Middle frontal gyrus (tissue), 1 donor: ENCODE data around the gene NMU.
"Not testable (repeated sequence)": the region's sequence is repeated elsewhere in the genome, so short reads cannot be mapped to it uniquely, and the experiment has no call there.

Experiments
- DNase-seq: peaks from one replicate; pipeline ENCODE4 v3.0.0-alpha.2; 2015; ENCODE audit warnings: low spot score; ENCODE audit errors: extremely low spot score

The NMU gene, protein sequence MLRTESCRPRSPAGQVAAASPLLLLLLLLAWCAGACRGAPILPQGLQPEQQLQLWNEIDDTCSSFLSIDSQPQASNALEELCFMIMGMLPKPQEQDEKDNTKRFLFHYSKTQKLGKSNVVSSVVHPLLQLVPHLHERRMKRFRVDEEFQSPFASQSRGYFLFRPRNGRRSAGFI

GRCh38 chr4:55635741-55636655, at the start of gene NMU:
NMU (minus strand) TSS chr4:55636298; CDS start chr4:55636192, 106 bp downstream.
- no peak for DNase-seq

DNA sequence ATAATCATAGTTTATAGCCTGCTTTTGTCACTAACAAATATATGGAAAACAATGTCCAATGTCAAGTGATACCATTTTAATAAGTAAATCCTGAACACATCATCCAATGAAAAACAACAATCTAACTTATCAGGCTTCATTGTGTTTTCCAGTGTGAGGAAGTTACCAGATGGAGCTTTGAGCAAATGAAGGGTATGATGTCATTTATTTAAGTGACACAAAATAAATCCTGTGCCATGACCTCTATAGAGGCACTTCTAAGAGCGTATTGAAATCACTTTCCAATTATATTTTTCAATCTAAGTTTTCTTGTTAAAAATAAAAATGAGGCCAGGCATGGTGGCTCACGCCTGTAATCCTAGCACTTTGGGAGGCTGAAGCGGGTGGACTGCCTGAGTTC, 48.2 kb upstream of the NMU start:
- DNase-seq = no peak

- DNase-seq = not testable (repeated sequence)
These were observed 46.7 kb upstream of the NMU start for GRCh38 chr4:55682797-55683196.

DNA sequence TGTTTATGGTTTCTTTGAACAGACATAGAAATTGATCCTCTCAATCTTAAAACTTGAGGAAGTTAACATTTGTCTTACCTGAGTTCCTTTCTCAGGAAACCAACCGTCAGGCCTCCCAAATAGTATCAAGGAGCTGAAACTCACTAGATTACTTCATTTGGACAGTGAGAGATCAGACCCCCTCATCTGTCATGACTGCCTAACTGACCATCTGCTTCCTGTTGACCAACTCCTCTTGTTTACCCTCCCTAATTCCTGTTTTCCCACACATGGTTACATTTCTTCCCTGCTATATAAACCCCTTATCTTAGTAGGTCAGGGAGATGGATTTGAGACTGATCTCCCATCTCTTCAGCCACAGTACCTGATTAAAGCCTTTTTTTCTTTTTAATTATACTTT, 46.2 kb upstream of the NMU start:
- DNase-seq = no peak

- no peak for DNase-seq
These were observed 45.3 kb upstream of the NMU start for GRCh38 chr4:55681430-55681829.

DNA sequence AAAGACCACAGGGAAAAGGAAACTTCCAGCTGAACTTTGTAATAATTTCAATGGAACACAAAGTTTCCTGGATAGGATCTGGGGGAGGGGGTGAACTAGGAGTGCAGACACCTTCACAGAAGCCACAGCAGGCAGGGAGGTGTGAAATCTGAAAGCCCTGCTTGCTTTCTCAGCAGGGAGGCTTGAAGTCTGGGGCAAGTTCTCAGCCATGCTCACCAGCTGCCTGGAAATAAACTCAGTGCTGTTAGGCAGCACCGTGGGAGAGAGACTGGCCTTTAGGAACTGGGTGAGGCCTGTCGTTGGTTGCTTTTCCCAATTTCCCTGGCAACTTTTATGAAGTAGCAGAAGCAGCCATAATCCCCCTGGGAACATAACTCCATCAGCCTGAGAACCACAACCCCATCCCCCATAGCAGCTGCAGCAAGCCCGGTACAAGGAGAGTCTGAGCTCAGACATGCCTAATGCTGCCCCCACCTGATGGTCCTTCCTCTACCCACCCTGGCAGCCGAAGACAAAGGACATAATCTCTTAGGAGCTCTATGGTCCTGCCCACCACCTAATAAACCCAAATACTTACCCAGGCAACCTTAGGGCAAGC, 39.2 kb upstream of the NMU start:
- DNase-seq = no peak

DNA sequence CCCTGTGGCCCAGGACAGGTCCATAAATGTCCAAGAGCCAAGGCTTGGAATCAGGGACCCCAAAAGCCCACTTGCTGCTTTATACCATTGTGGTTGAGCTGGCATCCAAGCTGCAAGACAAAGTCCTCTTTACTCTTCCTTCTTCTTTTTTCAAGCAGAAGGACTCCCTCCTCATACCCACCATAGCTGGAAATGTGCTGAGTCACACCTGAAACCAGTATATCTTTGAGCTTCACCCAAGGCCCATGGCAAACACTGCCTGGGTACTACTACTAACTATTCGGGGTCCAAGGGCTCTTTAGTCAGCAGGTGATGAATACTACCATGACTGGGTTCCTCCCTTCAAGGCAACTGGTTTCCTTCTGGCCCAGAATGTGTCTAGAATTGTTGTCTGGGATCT, 37.3 kb upstream of the NMU start:
- DNase-seq = no peak

- no peak for DNase-seq
These were observed 35.6 kb upstream of the NMU start for GRCh38 chr4:55671667-55672066.

GRCh38 chr4:55670695-55671094, 34.6 kb upstream of the NMU start:
- DNase-seq = no peak

- DNase-seq = no peak
These were observed 32.4 kb upstream of the NMU start for GRCh38 chr4:55668449-55668848.

- DNase-seq = no peak
These were observed 30.4 kb upstream of the NMU start for GRCh38 chr4:55666535-55666934.

DNA sequence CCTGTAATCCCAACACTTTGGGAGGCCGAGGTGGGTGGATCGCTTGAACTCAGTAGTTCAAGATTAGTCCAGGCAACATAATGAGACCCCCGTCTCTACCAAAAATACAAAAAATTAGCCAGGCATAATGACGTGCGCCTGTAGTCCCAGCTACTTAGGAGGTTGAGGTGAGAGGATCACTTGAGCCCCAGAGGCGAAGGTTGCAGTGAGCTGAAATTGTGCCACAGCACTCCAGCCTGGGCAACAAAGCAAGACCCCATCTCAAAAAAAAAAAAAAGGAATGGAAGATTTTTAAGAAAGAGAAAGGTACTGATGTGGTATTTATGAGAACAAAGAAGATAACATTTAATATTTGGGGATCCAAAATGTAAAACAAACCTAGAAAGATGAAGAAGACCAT, 27.0 kb upstream of the NMU start:
- DNase-seq = no peak

DNA sequence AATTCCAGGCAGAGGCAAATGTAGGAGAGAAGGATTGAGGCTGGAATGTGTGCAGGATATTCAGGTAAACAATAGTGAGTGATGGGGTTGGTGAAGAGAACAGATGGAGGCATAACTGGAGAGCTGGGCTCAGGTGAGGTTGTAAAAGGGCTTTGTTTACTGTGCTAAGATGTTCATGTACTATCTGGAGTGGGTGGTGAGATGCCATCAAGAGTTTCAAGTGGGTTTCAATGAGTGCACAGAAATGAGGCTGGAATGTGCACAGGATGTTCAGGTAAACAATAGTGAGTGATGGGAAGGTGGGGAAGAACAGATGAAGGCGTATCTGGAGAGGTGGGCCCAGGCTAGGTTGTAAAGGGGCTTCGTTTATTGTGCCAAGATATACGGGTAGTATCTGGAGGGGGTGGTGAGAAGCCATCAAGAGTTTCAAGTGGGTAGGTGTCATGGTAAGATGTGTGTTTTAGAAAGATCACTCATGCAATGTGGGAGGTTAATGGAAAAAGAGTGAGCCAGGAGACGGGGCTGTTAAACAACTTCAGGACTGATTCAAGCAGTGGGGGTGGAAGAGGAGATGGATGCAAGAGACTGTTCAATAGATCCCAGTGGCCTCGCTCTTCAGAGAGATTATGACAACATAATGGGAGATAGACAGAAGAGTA, 25.4 kb upstream of the NMU start:
- no peak for DNase-seq

GRCh38 chr4:55658657-55659056, 22.6 kb upstream of the NMU start:
- no peak for DNase-seq

DNA sequence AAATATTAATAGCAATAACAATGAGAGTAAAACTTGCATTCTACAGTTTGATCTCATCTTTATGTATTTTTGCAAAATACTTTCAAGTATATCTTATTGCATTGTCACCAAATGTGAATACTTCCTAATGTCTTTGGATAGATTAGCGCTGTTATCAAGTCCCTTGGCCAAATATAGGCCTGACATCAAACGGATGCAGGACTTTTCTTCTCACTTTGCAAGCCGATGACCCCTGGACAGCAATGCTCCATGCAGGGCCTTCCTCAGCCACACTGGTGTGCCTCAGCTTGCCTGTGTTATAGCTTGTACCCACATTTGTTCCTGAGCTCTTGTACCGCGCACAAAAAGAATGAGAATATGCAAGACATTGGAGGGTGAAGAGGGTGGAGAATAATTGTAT, 18.0 kb upstream of the NMU start:
- DNase-seq = no peak

DNA sequence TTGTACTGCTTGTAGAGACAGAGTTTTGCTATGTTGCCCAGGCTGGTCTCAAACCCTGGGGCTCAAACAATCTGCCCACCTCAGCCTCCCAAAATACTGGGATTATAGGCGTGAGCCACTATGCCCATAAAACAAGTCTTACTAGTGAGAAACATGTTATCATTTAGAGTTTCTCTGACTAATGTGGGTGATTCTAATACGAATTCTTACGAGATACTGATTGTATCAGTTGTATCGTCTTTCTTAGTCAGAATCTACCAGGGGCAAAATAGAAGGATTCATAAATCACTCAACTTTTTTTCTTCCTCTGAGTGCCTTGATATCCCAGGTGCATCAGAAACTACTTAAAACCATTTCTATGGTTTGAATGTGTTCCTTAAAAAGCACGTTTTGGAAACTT, 14.4 kb upstream of the NMU start:
- DNase-seq = no peak

GRCh38 chr4:55637272-55637820, 1.2 kb upstream of the NMU start:
- no peak for DNase-seq

- DNase-seq = no peak
These were observed 530 bp upstream of the NMU start for GRCh38 chr4:55636656-55636999.

- DNase-seq = no peak
These were observed 816 bp downstream of the NMU start for GRCh38 chr4:55635282-55635681.

GRCh38 chr4:55634417-55635128, 1.5 kb downstream of the NMU start:
- DNase-seq = no peak

GRCh38 chr4:55633903-55634302, 2.2 kb downstream of the NMU start:
- DNase-seq = no peak
